Measurements from ENCODE around the gene SLC2A10.

The SLC2A10 gene

DNA sequence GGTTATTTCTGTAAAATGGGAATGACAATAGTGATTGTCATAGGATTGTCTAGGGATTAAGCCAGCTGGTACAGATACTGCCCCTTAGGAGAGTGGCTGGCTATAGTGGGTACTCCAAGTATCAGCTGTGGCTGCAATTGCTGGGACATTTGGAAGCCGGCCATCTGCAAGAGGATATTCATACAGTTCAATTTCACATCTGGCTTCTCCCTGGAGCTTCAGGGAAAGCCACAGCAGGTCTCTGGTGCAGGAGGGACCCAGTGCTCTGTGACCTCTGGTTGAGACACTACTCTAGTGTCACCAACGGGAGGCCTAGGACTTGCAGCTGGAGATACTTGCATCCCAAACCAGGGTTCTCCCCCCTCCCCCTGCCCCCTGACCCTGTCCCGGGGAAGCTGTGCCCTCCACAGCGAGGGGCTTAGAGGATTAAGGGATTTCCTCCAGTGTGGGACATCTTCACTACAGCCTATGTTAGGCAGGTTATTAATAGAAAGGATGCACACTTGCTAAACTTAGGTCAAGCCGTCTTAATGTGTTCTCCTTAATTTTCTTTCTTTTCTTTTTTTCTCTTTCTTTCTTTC lies 2.7 kb downstream of the SLC2A10 start:
- peaks cover 4% of the 10 kb centered on the region; the same call in 1 of the 2 replicates for H3K9me3 ChIP-seq (ENCODE audit: insufficient read depth, low read length)
- H4K20me1 ChIP-seq (ENCODE audit: insufficient read depth, low read length): no peaks in the 10 kb centered on the region
- H3K27ac ChIP-seq (ENCODE audit: low read length): no peak overlapping the region
- H3K79me2 ChIP-seq (ENCODE audit: low read length): no peaks in the 10 kb centered on the region
- H3K36me3 ChIP-seq (replicated peaks; ENCODE audit: low read depth, low read length): no peaks in the 10 kb centered on the region
- no peak overlapping the region for H3K4me3 ChIP-seq (ENCODE audit: low read length)
- no peak overlapping the region for H2AFZ ChIP-seq (ENCODE audit: low read depth, low read length)
- no peak overlapping the region for H3K4me2 ChIP-seq (ENCODE audit: low read length)
- H3K9ac ChIP-seq (ENCODE audit: low read length): no peak overlapping the region
- H3K4me1 ChIP-seq (ENCODE audit: low read length): no peaks in the 10 kb centered on the region
- TF ChIP-seq, protein P1, sequence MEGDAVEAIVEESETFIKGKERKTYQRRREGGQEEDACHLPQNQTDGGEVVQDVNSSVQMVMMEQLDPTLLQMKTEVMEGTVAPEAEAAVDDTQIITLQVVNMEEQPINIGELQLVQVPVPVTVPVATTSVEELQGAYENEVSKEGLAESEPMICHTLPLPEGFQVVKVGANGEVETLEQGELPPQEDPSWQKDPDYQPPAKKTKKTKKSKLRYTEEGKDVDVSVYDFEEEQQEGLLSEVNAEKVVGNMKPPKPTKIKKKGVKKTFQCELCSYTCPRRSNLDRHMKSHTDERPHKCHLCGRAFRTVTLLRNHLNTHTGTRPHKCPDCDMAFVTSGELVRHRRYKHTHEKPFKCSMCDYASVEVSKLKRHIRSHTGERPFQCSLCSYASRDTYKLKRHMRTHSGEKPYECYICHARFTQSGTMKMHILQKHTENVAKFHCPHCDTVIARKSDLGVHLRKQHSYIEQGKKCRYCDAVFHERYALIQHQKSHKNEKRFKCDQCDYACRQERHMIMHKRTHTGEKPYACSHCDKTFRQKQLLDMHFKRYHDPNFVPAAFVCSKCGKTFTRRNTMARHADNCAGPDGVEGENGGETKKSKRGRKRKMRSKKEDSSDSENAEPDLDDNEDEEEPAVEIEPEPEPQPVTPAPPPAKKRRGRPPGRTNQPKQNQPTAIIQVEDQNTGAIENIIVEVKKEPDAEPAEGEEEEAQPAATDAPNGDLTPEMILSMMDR (IDR thresholded peaks at IDR 0.05; ENCODE audit: low read depth, low read length): no peak
- TF ChIP-seq EZH2phosphoT487 (IDR thresholded peaks at IDR 0.05; ENCODE audit: low read depth): no peak
- peaks cover 11% of the 10 kb centered on the region for H3K27me3 ChIP-seq (ENCODE audit: low read depth, low read length)

DNA sequence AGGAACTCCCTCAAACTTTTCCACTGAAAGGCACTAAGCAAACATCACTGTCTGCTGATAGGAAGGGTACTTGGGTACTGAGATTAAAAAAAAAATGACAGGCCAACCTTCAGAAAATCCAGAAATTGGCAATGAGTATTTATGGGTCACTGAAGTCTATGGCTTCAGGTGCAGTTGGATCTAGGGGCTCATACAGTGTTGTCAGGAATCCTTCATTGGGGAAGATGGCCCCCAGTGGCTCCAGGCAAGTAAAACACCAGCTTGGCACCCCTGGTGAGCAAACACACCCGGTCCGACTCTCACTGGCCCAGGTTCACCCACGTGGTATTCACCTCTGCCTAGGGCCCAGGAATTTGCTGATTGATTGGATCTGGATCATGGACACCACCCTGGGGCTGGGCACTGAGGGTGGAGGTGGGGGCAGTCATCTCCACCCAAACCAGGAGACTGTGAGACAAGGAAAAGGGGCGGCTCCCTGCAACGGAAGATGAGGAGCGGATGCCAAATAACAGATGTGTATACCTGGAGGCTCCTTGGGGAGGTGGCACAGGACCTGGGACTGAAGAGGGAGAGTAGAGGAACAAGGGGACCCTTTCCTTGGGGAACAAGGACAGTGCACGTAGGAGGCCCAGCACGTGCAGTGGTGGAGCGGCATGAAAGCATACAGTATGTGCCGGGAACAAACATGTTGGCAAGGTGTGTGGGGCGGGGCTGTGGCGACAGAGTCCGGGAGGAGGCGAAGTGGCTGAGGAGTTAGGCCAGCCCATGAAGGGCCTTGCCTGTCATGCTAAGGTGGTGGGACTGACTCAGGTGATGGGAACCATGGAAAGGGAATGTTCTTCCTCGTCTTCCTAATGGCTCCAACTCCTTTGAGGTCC lies 4.7 kb downstream of the SLC2A10 start:
- peaks cover 11% of the 10 kb centered on the region for H3K27me3 ChIP-seq (ENCODE audit: low read depth, low read length)
- H3K9me3 ChIP-seq (ENCODE audit: insufficient read depth, low read length): no peaks in the 10 kb centered on the region
- no peak overlapping the region for H3K4me3 ChIP-seq (ENCODE audit: low read length)
- H3K36me3 ChIP-seq (replicated peaks; ENCODE audit: low read depth, low read length): no peaks in the 10 kb centered on the region
- no peaks in the 10 kb centered on the region for H4K20me1 ChIP-seq (ENCODE audit: insufficient read depth, low read length)
- H2AFZ ChIP-seq (ENCODE audit: low read depth, low read length): no peak overlapping the region
- H3K4me2 ChIP-seq (ENCODE audit: low read length): no peak overlapping the region
- H3K9ac ChIP-seq (ENCODE audit: low read length): no peak overlapping the region
- H3K79me2 ChIP-seq (ENCODE audit: low read length): no peaks in the 10 kb centered on the region
- H3K27ac ChIP-seq (ENCODE audit: low read length): no peak overlapping the region
- no peaks in the 10 kb centered on the region for H3K4me1 ChIP-seq (ENCODE audit: low read length)
- no peak for TF ChIP-seq EZH2phosphoT487 (IDR thresholded peaks at IDR 0.05; ENCODE audit: low read depth)
- TF ChIP-seq, protein P1 (IDR thresholded peaks at IDR 0.05; ENCODE audit: low read depth, low read length): no peak

DNA sequence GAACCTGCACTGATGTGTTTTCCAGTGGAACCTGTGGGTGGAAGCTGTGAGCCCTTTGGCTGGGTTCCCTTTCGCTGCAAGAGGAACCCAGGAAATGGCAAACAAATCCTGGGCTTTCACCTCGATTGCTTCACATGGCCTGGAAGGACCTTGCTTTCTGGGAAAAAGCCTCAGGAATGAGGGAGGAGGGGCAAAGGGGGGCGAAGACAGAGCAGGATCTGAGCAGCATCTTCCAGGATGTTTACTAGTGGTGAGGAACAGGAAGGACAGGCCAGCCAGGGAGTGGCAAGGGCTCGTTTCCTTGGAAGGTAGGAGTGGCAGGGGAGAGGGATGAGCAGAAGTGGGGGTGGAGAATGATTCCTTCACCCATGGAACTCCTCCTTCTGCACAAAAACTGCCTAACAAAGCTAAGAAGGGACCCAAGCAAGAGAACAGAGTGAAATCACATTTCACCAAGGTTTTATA lies 5.9 kb downstream of the SLC2A10 start:
- Histone ChIP-seq H3K9me3 (ENCODE audit: insufficient read depth, low read length) (no peaks in the 10 kb centered on the region), H3K9ac (ENCODE audit: low read length) (no peak overlapping the region), H3K4me3 (ENCODE audit: low read length) (no peak overlapping the region), H4K20me1 (ENCODE audit: insufficient read depth, low read length) (no peaks in the 10 kb centered on the region), H2AFZ (ENCODE audit: low read depth, low read length) (no peak overlapping the region), H3K79me2 (ENCODE audit: low read length) (no peaks in the 10 kb centered on the region), H3K4me1 (ENCODE audit: low read length) (no peaks in the 10 kb centered on the region), H3K27ac (ENCODE audit: low read length) (no peak overlapping the region), H3K36me3 (replicated peaks; ENCODE audit: low read depth, low read length) (no peaks in the 10 kb centered on the region), H3K27me3 (ENCODE audit: low read depth, low read length) (peaks cover 11% of the 10 kb centered on the region), H3K4me2 (ENCODE audit: low read length) (no peak overlapping the region)
- no peak for TF ChIP-seq EZH2phosphoT487 (IDR thresholded peaks at IDR 0.05; ENCODE audit: low read depth)
- TF ChIP-seq, protein P1 (IDR thresholded peaks at IDR 0.05; ENCODE audit: low read depth, low read length): no peak

DNA sequence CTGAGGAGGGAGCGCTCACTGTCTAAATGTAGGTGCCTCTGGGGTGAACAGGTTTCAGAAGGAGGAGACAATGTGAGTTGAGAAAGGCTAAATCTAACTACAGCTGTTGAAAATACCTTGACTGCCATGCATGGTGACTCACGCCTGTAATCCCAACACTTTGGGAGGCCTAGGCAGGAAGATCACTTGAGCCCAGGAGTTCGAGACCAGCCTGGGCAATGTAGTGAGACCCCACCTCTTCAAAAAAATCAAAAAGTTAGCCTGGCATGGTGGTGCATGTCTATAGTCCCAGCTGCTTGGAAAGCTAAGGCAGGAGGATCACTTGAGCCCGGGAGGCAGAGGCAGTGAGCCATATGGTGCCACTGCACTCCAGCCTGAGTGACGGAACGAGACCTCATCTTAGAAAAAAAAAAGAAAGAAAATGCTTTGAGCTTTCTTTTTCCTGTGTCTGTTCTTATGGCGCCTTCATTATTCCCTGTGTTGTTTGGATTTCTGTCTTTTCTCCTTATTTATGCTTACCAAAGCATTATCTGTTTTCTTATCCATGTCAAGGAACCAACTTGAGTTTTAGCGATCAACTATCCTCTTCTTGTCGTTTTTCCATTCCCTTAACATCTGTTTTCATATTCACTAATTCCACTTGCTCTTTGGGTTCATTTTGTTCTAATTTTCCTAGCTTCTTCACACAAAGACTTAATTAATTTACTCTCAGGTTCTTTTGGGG lies 8.5 kb downstream of the SLC2A10 start:
- H3K27ac ChIP-seq (ENCODE audit: low read length): no peak overlapping the region
- H3K4me2 ChIP-seq (ENCODE audit: low read length): no peak overlapping the region
- no peaks in the 10 kb centered on the region for H4K20me1 ChIP-seq (ENCODE audit: insufficient read depth, low read length)
- H3K4me1 ChIP-seq (ENCODE audit: low read length): no peaks in the 10 kb centered on the region
- peaks cover 7% of the 10 kb centered on the region; the same call in 1 of the 2 replicates for H3K9me3 ChIP-seq (ENCODE audit: insufficient read depth, low read length)
- TF ChIP-seq EZH2phosphoT487 (IDR thresholded peaks at IDR 0.05; ENCODE audit: low read depth): no peak
- TF ChIP-seq, protein P1 (IDR thresholded peaks at IDR 0.05; ENCODE audit: low read depth, low read length): no peak
- no peaks in the 10 kb centered on the region for H3K79me2 ChIP-seq (ENCODE audit: low read length)
- peaks cover 10% of the 10 kb centered on the region for H3K27me3 ChIP-seq (ENCODE audit: low read depth, low read length)
- no peak overlapping the region for H2AFZ ChIP-seq (ENCODE audit: low read depth, low read length)
- H3K4me3 ChIP-seq (ENCODE audit: low read length): no peak overlapping the region
- H3K9ac ChIP-seq (ENCODE audit: low read length): no peak overlapping the region
- H3K36me3 ChIP-seq (replicated peaks; ENCODE audit: low read depth, low read length): no peaks in the 10 kb centered on the region

Data from OCI-LY3 (cell line).